ENCODE measurements around the gene CRAT.

CRAT gene

GRCh38 chr9:129124506-129125069 is 14.0 kb upstream of the CRAT start:
- no peak for TF ChIP-seq USF1 (IDR thresholded peaks at IDR 0.05)
- no peak for TF ChIP-seq TEAD4 (IDR thresholded peaks at IDR 0.05)
- no peak for TF ChIP-seq TAF1 (IDR thresholded peaks at IDR 0.05; ENCODE audit: low read depth)
- no peak for TF ChIP-seq TCF12 (IDR thresholded peaks at IDR 0.05; ENCODE audit: low read depth)
- TF ChIP-seq NFIC (IDR thresholded peaks at IDR 0.05), result no peak
- TF ChIP-seq EGR1 (IDR thresholded peaks at IDR 0.05), result no peak
- TF ChIP-seq EP300 (IDR thresholded peaks at IDR 0.05; ENCODE audit: borderline replicate concordance), result no peak
- no peak for TF ChIP-seq CEBPB (IDR thresholded peaks at IDR 0.05)
- TF ChIP-seq CREB1 (IDR thresholded peaks at IDR 0.05; ENCODE audit: low read depth), result no peak
- no peak for TF ChIP-seq FOXM1 (IDR thresholded peaks at IDR 0.05; ENCODE audit: borderline replicate concordance, low read depth)
- TF ChIP-seq ZBTB7A (IDR thresholded peaks at IDR 0.05; ENCODE audit: low read depth), result no peak
- TF ChIP-seq MAX (IDR thresholded peaks at IDR 0.05), result no peak
- TF ChIP-seq RAD21 (IDR thresholded peaks at IDR 0.05; ENCODE audit: low read depth), result no peak
- TF ChIP-seq YY1 (IDR thresholded peaks at IDR 0.05; ENCODE audit: low read depth), result no peak

GRCh38 chr9:129122133-129122532 is 11.5 kb upstream of the CRAT start:
- no peak for TF ChIP-seq ZBTB7A (IDR thresholded peaks at IDR 0.05; ENCODE audit: low read depth)
- TF ChIP-seq EGR1 (IDR thresholded peaks at IDR 0.05), result no peak
- no peak for TF ChIP-seq CEBPB (IDR thresholded peaks at IDR 0.05)
- TF ChIP-seq TAF1 (IDR thresholded peaks at IDR 0.05; ENCODE audit: low read depth), result no peak
- no peak for TF ChIP-seq RAD21 (IDR thresholded peaks at IDR 0.05; ENCODE audit: low read depth)
- TF ChIP-seq NFIC (IDR thresholded peaks at IDR 0.05), result no peak
- TF ChIP-seq TEAD4 (IDR thresholded peaks at IDR 0.05), result no peak
- TF ChIP-seq YY1 (IDR thresholded peaks at IDR 0.05; ENCODE audit: low read depth), result no peak
- TF ChIP-seq REST (IDR thresholded peaks at IDR 0.05; ENCODE audit: low read depth), result no peak

- TF ChIP-seq REST (IDR thresholded peaks at IDR 0.05; ENCODE audit: low read depth) (no peak), YY1 (IDR thresholded peaks at IDR 0.05; ENCODE audit: low read depth) (no peak), EGR1 (IDR thresholded peaks at IDR 0.05) (no peak), RAD21 (IDR thresholded peaks at IDR 0.05; ENCODE audit: low read depth) (no peak), EP300 (IDR thresholded peaks at IDR 0.05; ENCODE audit: borderline replicate concordance) (no peak), USF1 (IDR thresholded peaks at IDR 0.05) (no peak), CREB1 (IDR thresholded peaks at IDR 0.05; ENCODE audit: low read depth) (no peak), FOXM1 (IDR thresholded peaks at IDR 0.05; ENCODE audit: borderline replicate concordance, low read depth) (no peak), NFIC (IDR thresholded peaks at IDR 0.05) (no peak)
These were observed 10.9 kb upstream of the CRAT start for GRCh38 chr9:129121483-129121882.

GRCh38 chr9:129118799-129119198 is 8.2 kb upstream of the CRAT start:
- TF ChIP-seq NFIC (IDR thresholded peaks at IDR 0.05) (peak; percentile 46; the same call in 1 of the 2 replicates), TEAD4 (IDR thresholded peaks at IDR 0.05) (no peak), YY1 (IDR thresholded peaks at IDR 0.05; ENCODE audit: low read depth) (no peak)

- no peak for TF ChIP-seq FOXM1 (IDR thresholded peaks at IDR 0.05; ENCODE audit: borderline replicate concordance, low read depth)
- TF ChIP-seq TCF12 (IDR thresholded peaks at IDR 0.05; ENCODE audit: low read depth), result no peak
- no peak for TF ChIP-seq ZBTB7A (IDR thresholded peaks at IDR 0.05; ENCODE audit: low read depth)
- no peak for TF ChIP-seq TEAD4 (IDR thresholded peaks at IDR 0.05)
These were observed 3.2 kb upstream of the CRAT start for GRCh38 chr9:129113645-129114304.

- TF ChIP-seq CREB1 (IDR thresholded peaks at IDR 0.05; ENCODE audit: low read depth), result no peak
- TF ChIP-seq TAF1 (IDR thresholded peaks at IDR 0.05; ENCODE audit: low read depth), result peak; percentile 60
- TF ChIP-seq YY1 (IDR thresholded peaks at IDR 0.05; ENCODE audit: low read depth), result peak; percentile 73
- TF ChIP-seq FOXM1 (IDR thresholded peaks at IDR 0.05; ENCODE audit: borderline replicate concordance, low read depth), result no peak
- TF ChIP-seq EGR1 (IDR thresholded peaks at IDR 0.05), result peak; percentile 9; the same call in 1 of the 2 replicates
- TF ChIP-seq MAX (IDR thresholded peaks at IDR 0.05), result no peak; the same call in 1 of the 2 replicates
- TF ChIP-seq REST (IDR thresholded peaks at IDR 0.05; ENCODE audit: low read depth), result no peak
- no peak for TF ChIP-seq NFIC (IDR thresholded peaks at IDR 0.05)
- no peak for TF ChIP-seq TCF12 (IDR thresholded peaks at IDR 0.05; ENCODE audit: low read depth)
These were observed 1.0 kb upstream of the CRAT start for GRCh38 chr9:129111528-129112151.

Measured in Ishikawa (cell line).